ENCODE data around the gene PPFIA2.

PPFIA2 gene

DNA sequence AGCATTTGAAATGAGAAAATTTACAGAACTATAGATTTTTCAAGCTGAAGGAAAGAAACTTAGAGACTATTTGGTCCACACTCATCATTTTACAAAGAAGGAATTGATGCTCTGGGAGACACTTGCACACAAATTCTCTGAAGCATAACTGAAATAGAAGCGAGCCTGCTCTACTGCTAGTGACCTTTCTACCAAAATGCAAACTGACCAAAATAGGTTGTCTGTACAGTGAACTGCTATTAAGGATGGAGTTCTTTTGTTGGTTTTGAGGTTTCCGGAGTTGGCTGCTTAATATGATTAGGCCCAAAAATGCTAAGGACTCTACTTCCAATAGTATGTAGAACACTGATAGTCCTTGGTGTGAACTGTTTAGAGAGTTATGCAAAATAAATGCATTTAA, 194.9 kb downstream of the PPFIA2 start:
- DNase-seq (ENCODE audit: insufficient read length, low spot score) (no peak), FAIRE-seq (no peak)

DNA sequence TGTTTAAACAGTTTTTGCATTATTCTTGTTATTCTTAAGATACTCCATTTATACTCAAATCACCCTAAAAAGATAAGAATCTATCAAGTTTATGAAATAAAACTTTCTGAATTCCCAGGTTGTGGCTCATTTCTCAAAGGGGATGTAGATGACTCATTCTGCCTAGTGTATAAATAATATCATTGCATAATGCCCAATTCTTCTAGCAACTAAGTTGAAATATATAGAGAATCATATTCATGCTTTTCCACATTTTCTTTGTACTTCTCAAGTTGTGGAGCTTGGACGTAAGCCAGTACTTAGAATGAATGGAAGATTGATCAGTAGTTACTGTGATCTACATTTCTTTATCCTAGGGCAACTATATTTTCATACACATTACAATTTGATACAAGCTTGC, 201.1 kb downstream of the PPFIA2 start:
- FAIRE-seq (no peak), DNase-seq (ENCODE audit: insufficient read length, low spot score) (no peak)

DNA sequence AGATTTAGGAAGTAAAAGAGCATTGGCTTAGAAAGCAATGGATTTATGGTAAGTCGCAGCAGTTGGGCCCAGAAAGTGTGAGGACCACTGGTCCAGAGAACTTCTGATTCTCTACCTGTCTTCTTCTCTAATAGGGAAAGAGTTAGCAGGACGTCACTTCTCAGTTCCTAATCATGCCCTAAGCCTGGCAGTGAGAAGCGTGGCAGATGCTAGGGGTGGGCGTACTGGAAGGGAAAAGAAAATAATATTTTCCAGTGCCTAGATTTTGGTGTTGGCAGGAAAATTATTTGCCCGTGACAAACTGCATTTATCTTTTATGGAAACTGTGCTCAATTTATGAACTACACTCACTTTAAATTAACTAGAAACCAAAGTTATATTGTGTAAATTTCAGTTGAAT, 212.3 kb downstream of the PPFIA2 start:
- FAIRE-seq (no peak), DNase-seq (ENCODE audit: insufficient read length, low spot score) (no peak)

DNA sequence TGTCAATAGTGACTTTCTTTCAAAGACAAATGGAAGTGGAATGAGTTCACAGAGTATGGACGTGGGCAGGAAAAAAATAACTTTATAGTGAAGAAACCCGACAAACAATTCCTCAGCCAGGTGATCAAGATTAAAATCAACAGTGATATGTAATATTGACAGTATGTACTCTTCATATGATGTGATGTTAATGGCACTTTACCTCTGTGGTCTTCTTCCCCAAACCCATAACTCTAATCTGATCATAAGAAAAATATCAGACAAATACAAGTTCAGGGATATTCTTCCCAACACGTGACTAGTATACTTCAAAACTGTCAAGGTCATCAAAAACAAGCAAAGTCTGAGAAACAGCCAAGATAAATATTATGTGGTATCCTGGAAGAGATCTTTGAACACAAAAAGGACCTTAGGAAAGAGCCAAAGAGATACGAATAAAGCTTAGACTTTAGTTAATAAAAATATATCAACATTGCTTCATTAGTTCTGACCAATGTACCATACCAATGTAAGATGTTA, 215.5 kb downstream of the PPFIA2 start:
- FAIRE-seq (no peak), DNase-seq (ENCODE audit: insufficient read length, low spot score) (no peak)

DNA sequence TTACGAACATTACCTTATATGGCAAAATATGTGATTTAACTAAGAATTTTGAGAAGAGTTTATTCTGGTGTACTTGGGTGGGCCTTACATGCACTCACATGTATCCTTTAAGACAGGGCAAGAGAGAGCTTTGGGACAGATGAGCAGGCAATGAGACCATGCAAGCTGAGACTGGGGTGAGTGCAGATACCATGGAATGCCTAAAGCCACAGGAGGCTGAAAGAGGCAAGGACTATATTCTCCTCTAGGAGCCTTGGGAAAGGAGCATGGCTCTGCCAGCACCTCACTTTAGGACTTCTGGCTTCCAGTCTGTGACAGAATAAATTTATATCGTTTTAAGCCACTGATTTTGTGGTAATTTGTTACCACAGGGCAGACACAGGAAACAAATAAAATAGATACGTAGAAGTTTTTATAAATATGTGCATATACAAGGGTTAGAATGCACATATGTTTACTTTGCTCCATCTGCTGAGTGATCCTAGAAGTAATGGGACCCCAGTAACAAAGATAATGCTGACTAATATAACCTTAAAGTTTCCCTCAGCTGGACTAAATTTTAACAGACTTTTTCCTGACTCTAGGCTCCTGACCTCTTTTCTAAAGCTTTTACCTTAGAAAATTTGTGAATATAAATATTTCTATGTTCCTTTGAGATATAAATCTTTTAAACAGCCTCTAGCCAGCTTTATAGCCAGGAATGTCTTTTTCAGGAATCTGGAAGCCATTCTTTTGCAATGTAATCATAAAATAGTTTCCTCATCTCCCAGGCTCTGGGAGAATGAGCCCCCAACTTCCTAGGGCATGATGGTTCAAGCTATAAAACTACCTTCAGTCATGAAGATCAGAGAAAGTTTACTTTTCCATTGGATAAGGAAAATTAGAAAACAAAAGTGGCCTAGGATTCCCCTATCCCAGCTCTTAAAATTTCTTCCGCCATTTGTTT, 216.8 kb downstream of the PPFIA2 start:
- FAIRE-seq (no peak), DNase-seq (ENCODE audit: insufficient read length, low spot score) (no peak)

DNA sequence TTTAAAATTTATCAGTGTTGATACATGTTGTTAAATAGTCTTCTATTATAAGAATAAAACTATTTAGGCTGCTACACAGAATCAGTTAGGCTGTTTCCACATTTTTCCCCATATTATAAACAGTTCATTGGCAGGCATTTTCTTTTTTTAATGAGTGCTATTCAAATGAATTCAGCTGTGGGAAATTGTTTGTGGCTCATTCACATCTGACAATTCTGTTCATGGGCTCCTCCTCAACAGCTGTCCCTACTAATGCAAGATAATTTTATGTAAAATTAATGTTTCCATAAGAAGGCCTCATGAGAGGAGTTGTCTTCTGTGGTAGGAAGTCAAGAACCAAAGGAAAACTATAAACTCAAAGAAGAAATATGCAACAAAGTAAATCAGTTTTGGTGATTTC, 218.0 kb downstream of the PPFIA2 start:
- no peak for DNase-seq (ENCODE audit: insufficient read length, low spot score)

DNA sequence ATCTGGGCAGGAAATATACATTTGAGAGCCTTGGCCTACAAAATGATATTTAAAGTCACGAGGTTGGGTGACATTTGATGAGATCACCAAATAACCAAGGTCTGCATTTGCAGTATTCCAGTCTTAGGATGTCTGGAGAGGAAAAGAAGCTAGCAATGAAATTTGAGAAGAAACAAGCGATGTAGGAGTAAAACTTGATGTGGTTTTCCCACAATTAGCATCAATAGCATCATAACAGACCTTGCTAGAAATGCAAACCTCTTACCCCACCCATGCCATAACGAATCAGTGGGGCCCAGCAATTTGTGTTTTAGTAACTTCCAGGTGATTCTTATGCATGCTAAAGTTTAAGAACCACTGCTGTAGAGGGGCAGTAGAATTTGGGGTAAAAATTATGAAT, 219.9 kb downstream of the PPFIA2 start:
- FAIRE-seq (no peak), DNase-seq (ENCODE audit: insufficient read length, low spot score) (no peak)

More for the DNA sequence above, 218.0 kb downstream of the PPFIA2 start:
- FAIRE-seq, result no peak

DNA sequence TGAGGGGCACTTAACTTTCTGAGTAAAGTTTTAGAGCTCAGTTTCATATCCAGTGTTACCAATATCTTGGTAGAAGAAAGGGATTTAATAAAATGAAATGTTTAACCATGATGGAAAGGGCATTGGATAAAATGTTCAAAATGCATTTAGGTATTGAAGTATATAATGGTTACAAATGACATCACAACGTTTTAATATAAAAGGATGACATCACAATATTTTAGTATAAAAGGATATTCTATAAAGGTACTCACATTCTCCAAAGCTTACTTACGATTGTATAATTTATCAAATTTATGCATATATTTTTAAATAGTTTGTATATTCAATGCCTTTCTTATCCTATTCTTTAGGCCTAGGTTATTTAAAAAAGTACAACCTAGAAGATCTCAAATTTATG, 226.1 kb downstream of the PPFIA2 start:
- no peak for FAIRE-seq

DNA sequence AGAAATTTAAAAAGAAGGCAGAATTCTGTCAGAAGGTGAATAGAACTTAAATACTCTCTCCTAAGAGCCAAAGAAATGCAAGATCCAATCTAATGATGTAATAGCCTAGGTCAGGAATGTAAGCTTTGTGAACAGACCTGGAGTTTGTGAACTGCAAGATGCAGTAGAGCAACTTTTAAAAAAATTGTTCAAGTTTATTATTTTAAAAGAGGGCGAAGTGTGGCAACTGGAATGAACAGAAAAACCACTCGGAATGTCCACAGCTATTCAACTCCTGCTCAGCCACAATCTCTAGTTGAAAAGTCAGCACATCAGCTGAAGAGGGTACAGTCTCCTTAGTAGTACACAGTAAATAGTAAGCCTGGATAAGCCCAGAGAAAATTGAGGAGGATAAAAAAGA, 228.8 kb downstream of the PPFIA2 start:
- FAIRE-seq, result no peak
- no peak for DNase-seq (ENCODE audit: insufficient read length, low spot score)

More for the DNA sequence above, 226.1 kb downstream of the PPFIA2 start:
- DNase-seq (ENCODE audit: insufficient read length, low spot score), result no peak

DNA sequence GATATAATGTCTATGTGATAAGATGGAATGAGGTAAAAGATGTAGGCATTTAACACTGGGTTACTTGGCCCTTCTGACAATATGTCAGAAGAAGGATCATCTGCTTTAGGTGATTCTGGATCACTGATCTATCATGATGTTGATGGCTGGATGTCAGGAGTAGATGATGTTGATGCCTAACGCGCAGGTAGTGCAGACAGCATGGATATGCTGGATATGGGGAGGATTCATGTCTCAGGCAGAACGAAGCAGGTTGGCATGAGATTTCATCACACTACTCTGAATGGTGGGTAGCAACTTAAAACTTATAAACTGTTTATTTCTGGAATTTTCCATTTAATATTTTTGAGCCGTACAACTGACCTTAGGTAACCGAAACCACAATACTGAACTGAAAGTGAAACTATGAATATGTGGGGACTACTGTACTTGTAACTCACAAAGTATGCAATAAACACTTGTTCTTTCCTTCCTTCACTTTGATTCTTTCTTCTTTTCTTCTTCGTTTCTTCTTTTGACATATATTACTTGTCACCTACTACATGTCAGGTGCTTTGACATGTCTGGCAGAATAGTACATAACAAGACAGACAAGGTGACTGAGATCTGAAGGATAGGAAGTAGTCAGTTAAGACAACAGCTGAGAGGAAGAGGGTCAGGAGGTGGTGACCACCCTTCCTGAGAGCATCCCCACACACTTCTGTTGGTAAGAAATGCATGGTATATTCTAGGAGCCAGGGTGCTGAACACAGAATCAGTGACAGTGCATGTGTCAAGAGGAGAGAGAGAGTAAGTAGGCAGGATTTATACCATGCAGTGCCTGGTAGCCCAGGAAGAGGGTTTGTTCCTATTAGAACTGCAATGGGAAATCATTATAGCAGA, 238.8 kb downstream of the PPFIA2 start:
- DNase-seq (ENCODE audit: insufficient read length, low spot score) (no peak), FAIRE-seq (no peak)

DNA sequence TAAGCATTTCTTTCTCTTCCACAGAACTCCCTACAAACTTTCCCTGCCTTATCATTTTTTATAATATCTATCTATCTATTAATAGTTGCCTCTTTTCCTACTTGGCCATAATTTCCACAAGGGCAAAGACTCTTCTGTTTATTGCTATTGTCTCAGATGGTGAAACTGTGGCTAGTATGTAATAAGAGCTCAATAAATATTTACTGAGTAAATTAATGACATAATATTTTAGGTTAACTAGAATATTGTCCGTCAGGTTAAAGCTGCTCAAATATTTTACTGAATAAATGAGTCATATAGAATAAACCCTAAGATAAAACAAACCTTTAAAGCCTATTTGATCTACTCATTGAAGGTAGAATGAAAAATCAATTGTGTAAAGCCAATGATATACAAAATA, 240.5 kb downstream of the PPFIA2 start:
- FAIRE-seq, result no peak
- DNase-seq (ENCODE audit: insufficient read length, low spot score), result no peak

DNA sequence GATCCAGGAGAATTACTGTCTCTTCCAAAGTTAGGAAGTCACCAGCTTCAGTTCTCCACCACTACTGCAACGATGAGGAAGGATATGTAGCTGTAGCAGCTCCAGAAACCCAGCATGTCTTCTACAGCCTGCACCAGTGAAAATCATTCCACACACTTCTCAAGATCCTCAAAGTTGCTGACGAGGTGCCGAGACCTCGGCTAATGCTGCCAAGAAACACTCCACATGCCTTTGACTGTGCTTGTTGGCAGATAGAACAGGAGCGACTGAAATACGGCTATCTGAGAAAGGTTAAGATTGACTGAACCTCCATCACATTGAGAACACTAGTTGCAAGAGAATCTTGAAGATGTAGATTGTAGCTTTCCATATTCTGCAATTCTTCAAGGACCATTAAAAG, 241.9 kb downstream of the PPFIA2 start:
- DNase-seq (ENCODE audit: insufficient read length, low spot score), result no peak
- FAIRE-seq, result no peak

DNA sequence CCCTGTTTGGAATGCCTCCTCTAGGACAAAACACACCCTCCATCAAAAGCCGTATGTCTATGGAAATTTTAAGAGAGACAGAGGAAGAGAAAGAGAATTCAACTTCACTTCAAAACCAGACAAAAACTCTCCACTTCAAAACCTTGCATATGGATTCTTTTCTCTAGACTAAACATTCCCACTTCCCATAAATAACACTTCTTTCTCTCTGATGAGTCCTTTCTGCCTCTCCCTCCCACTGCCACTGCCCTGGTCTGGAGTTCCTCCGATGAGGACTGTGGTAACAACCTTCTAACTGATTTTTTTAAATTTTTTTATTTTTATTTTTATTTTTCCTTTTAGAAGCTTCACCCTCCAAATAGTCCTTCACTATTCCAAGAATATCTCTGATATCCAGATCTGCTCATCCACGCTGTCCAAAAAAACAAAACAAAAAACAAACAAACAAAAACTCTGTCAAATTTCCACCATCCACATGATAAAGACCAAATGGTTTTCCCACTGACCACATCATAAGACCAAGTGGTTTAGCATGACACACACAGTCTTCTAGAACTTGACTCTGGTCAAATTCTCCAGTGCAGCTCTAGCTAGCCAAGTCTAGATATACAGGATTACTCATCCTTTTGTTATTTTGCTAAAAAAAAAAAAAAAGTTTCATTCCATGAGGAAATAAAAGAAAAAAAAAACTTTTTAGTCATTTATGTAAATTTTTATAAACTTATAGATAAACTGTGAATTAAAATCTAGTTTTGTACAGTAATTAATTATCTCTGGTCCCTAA, 256.0 kb downstream of the PPFIA2 start:
- DNase-seq (ENCODE audit: insufficient read length, low spot score), result peak; percentile 4
- FAIRE-seq, result no peak

DNA sequence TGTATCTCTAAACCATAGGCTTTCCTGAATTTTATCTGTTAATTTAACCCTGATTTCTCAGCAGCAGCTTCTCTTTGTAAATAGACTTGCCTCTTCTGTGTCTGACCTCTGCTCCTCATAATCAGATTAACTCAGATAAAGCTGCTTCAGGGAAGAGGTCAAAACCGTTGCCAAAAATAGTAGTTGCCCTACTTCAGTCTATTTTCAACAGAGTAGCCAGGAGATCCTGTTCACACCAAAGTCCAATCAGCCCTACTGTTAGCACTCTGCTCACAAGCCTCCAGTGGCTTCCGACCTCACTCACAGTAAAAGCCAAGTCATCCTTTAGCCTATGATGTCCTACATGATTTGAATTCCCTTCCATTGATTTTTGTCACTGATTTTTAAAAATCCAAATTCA, 258.4 kb downstream of the PPFIA2 start:
- DNase-seq (ENCODE audit: insufficient read length, low spot score), result no peak
- FAIRE-seq, result no peak

DNA sequence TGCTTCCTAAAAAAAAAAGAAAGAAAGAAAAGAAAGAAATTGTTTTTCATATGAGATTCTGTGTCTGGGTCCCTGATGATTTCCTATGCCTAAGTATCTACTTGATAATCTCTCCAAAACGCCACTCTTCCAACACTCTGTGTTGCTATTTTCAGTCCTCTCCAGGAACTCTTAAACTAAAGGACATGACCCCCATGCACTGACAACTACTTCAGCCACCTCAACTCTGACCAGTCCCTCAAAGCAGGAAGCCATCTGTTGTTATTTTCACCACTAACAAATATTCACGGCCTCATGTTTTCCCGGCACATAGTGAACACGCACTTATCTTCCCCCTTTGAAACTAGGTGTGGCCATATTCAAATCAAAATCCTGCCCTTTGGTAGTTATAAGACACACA, 259.3 kb downstream of the PPFIA2 start:
- DNase-seq (ENCODE audit: insufficient read length, low spot score), result no peak
- FAIRE-seq, result no peak

DNA sequence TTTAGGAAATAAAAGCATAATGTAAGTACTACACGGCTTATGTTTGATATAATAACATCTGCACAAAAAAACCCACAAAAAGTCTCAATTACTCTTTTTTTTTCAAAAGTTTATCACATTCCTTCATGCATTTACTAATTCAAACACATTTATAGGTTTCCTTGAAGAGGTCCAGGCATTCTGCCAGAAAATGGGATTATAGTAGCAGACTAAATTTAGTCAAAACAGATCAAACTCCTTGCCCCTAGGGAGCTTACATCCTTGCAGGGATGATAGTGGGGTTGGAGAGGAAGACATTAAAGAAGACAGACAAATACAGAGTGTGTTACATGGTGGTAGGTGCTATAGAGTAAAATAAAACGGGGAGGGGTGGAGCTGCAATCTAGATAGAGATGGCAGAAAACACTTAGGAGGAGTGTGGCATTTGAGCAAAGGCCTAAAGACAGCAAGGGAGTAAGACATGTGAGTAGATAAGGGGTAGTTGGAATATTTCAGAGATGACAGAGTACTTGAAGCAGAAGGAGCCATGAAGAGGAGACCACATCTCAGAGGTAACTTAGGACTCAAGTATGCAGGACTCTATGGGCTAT, 266.9 kb downstream of the PPFIA2 start:
- DNase-seq (ENCODE audit: insufficient read length, low spot score), result no peak
- FAIRE-seq, result no peak

DNA sequence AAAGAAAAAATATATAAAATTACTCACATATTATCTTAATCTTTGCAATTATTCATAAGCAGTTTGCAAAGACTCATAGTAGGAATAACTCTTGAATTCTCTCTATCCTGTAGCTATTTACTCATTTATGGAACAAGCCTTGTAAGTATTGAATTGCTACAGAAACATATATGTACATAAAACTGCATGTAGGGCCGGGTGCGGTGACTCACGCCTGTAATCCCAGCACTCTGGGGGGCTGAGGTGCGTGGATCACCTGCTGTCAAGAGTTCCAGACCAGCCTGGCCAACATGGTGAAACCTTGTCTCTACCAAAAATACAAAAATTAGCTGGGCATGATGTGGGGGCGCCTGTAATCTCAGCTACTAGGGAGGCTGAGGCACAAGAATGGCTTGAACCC, 286.2 kb downstream of the PPFIA2 start:
- FAIRE-seq, result no peak
- no peak for DNase-seq (ENCODE audit: insufficient read length, low spot score)

DNA sequence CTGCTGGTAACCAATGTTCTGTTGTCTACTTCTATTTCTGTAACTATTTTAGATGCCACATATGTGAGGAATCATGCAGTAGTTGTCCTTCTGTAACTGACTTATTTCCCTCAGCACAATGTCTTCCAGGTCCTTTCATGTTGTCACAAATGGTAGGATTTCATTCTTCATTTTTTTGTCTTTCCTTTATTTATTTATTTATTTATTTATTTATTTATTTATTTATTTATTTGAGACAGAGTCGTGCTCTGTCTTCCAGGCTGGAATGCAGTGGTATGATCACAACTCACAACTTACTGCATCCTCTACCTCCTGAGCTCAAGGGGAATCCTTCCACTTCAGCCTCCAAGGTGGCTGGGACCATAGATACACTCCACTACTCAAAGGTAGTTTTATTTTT, 288.2 kb downstream of the PPFIA2 start:
- FAIRE-seq (no peak), DNase-seq (ENCODE audit: insufficient read length, low spot score) (no peak)

DNA sequence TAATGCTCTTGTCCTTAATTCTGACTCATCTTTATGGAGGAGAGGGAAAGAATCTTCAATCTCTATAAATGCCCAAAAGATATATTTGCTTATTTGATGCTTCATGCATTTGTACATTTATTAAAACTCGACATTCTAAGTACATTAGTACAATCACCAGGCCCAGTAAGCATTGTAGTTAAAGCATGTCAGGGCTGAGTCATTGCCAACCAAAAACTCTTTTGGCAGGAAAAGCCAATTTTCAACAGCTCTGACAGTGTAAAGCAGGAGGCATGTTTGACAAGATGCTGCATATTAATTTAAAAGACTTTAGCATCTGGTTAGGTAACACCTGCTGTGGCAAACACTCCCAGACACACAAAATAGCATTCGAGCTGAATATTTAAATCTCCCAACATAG, 290.9 kb downstream of the PPFIA2 start:
- FAIRE-seq, result no peak

DNA sequence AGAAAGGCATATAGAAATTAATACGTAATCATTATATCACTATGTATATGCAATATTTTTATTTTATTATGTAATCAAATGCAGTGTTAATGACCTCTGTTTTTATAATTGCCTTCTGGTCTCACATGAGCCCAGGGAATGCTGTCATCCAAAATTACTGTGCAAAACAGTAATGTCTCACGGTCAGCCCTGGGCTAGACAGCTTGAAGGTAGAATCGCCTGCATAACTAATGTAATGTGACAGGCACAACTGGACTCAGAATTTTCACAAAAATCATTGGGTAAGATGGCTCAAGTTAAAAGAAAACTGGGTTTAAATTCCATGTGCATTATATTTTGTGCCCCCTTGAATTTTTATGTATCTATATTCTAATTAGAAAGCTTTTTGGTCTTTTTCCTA, 293.3 kb downstream of the PPFIA2 start:
- DNase-seq (ENCODE audit: insufficient read length, low spot score) (no peak), FAIRE-seq (no peak)

More for the DNA sequence above, 290.9 kb downstream of the PPFIA2 start:
- no peak for DNase-seq (ENCODE audit: insufficient read length, low spot score)

Data from HTR-8/SVneo (cell line).